ENCODE data around the gene CHCHD4.

Gene CHCHD4

GRCh38 chr3:14124615-14125192 lies at the start of gene CHCHD4, which contains the start of gene TMEM43:
Gene CHCHD4 (minus strand): TSS chr3:14124870. CDS start chr3:14124676, 194 bp downstream.
Gene TMEM43 (plus strand): TSS chr3:14125052. CDS start chr3:14125194, 142 bp downstream.
- DNase-seq (ENCODE audit: low spot score), result peak; percentile 99

GRCh38 chr3:14172496-14172895 lies 47.8 kb upstream of the CHCHD4 start:
- no peak for DNase-seq (ENCODE audit: low spot score)

DNA sequence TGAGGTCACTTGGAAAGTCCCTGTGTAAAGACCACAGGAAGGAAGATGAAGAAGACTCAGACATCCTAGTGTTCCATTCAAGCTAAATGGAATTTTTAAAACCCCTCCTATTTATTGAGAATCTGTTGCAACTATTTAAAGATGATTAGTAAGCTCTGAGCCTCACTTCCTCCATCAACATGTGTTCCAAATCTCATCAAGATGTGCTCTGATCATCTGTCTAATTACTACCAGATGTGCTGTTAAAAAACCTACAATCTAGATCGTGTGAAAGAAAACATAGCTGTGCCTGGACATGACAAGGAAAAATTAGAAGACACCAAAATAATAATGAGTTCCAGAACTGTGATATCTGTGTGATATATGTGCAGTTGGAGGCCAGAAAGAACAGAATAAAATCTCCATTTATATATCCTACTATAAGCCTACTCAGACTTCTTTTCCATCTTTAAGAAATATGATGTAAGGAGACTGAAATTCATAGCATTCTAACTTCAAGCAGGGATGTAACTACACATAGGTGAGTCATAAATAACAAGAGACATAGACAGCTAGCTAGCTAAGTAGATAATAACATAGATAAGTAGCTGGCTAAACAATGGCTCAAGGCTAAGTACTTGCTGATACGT lies 46.0 kb upstream of the CHCHD4 start:
- no peak for DNase-seq (ENCODE audit: low spot score)

DNA sequence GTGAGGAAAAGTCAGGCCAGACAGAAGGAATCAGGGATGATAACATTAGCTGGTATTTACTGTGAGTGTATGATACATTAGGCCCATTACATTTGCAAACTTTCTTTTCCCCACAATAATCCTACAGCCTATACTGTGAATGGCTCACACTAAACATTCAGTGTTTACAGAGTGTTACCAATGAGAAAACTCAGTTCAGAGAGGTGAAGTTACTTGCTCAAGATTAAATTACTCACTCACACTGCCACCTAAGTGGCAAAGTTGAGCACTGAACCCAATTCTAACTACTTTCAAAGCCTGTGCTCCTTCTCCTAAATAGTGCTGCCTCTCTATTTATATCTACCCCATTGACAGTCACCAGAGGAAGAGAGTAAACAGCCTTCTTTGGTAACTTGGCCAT lies 45.2 kb upstream of the CHCHD4 start:
- no peak for DNase-seq (ENCODE audit: low spot score)

- DNase-seq (ENCODE audit: low spot score), result no peak
These were observed 44.8 kb upstream of the CHCHD4 start for GRCh38 chr3:14169435-14169834.

- DNase-seq (ENCODE audit: low spot score), result no peak
These were observed 42.4 kb upstream of the CHCHD4 start for GRCh38 chr3:14166877-14167603.

GRCh38 chr3:14162178-14162577 lies 37.5 kb upstream of the CHCHD4 start:
- no peak for DNase-seq (ENCODE audit: low spot score)

GRCh38 chr3:14161282-14161681 lies 36.6 kb upstream of the CHCHD4 start:
- no peak for DNase-seq (ENCODE audit: low spot score)

DNA sequence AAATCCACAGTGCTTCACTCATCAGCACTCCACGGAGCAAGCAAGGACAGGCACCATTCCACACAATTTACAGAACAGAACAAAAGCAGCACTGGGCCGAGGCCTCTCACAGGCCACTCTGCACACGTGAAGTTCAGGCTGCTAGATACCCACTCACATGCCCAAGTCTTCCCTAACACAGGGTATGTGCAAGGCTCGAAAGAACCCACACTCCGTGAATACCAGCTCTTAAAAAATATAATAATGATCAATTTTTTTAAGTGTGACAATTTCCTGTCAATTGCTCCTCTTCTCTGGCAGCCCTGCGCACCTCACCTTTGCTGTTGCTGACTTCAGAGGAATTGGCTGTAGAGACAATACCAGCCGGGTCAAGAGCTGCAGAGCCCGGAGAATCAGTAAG lies 34.8 kb upstream of the CHCHD4 start:
- DNase-seq (ENCODE audit: low spot score), result no peak

DNA sequence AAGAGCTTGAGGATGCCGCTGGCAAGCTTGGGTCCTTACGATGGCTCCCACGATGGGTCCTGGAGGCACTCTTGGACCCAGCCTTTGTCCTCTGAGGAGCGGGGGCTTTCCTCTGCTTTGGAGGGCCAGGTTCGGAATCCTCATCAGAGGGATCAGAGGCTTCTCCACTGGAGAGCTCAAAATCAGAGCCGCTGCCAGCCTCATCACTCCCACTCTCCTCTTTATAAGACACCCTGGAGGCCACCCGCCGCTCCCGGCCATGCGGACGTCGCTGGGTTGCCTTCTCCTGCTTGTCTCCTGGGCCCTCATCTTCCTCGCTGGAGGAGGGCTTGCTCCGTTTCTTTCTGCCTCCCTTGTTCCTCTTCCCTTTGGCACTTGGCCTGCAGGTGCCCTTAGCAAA lies 33.7 kb upstream of the CHCHD4 start:
- no peak for DNase-seq (ENCODE audit: low spot score)

GRCh38 chr3:14157951-14158350 lies 33.3 kb upstream of the CHCHD4 start:
- no peak for DNase-seq (ENCODE audit: low spot score)

- no peak for DNase-seq (ENCODE audit: low spot score)
These were observed 32.3 kb upstream of the CHCHD4 start for GRCh38 chr3:14156843-14157561.

GRCh38 chr3:14156201-14156600 lies 31.5 kb upstream of the CHCHD4 start:
- no peak for DNase-seq (ENCODE audit: low spot score)

DNA sequence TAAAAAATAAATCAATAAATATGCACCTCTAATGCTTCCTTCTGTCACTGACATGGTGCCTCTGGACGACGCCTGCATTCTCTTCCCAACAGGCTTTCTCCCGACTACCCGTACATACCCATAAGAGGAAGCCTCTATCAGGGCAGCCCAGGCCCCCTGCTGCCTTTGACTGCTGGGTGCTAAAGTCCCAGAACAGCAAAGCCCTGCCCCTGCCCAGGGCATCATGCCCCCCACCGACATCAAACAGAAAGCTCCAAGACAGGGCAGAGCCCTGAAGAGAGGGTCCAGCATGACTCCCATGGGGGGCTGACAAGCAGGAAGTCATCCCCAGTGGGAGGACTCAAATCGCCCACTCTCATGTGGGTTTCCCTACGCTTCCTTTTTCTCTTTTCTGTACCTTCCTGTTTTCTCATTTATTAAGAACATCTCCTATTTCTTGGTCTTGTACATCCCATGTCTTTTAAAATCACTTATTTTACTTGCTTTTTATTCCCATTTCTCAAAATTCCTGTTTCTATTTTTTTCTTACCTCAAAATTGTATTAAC lies 30.3 kb upstream of the CHCHD4 start:
- DNase-seq (ENCODE audit: low spot score), result no peak

- DNase-seq (ENCODE audit: low spot score), result no peak
These were observed 29.6 kb upstream of the CHCHD4 start for GRCh38 chr3:14154276-14154675.

DNA sequence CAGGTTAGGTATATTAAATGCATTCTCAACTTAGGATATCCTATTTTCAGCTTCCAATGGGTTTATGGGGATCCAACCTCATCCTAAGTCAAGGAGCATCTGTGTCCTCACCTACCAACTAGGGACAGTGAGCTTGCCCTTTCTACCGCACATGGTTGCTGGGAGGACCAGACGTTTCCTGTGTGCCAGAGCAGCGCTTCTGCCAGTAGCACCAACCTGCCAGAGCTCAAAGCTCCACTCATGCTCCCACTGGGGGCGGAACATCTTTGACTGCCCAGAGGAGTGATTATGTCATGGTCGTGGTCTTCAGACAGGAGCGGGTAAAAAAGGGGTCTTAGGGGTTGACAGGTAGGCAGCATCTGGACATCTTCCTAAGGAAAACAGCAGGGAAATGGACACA lies 29.0 kb upstream of the CHCHD4 start:
- no peak for DNase-seq (ENCODE audit: low spot score)

GRCh38 chr3:14152963-14153355 lies 28.3 kb upstream of the CHCHD4 start:
- no peak for DNase-seq (ENCODE audit: low spot score)

- peak; percentile 35 for DNase-seq (ENCODE audit: low spot score)
These were observed 27.7 kb upstream of the CHCHD4 start for GRCh38 chr3:14152233-14152962.

DNA sequence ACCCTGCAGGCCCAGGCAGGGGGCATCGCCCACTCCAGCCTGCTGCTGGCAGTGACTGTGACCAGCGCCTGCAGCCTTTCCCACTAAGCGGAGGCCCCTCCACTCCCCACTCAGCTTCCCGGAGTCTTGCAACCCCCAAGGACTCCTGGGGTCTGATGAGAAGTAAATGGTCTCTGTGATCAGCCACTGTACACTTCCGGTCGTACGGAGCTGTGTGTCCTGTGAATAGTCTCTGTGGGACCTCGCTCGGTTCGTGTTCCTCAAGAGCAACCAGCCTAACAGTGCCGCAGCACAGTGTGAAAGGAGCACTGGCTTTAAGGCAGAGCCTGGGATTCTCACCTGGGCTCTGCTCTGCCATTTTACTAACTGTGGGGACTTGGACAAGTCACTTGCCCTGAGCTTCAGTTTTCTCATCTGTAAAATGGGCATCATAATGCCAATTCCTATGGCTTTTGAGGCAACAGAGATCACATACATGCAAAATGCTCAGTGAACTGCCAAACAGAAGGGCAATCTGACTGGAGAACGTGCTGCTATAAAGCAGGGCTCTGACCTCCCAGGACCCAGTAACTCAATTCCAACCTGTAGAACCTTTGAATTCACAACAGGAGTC lies 26.9 kb upstream of the CHCHD4 start:
- no peak for DNase-seq (ENCODE audit: low spot score)

GRCh38 chr3:14150491-14151230 lies 26.0 kb upstream of the CHCHD4 start:
- DNase-seq (ENCODE audit: low spot score), result no peak

DNA sequence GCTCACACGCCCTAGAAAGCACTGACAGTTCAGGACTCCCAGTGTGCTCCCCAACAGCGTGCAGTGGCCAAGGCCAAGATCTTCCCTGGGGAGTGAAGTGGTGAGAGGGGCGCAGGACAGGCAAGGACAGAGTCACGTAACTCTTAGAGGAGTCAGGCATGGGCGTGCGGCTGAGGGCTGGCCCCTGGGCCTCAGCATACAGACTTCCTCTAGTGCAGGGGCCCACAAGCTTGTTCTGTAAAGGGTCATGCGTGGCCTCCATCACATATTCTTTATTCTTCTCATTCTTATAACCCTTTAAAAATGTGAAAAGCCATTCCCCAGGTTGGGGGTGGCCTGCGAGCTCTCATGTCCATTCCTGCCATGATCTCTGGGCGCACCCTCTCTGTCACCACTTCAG lies 25.4 kb upstream of the CHCHD4 start:
- DNase-seq (ENCODE audit: low spot score), result no peak

All from CD4-positive, alpha-beta T cell treated with Interleukin-2 at 100 ng/mL for 4 hours (primary cell).